Neural progenitor cell (in vitro differentiated cells): ENCODE results near the gene TNS3. TPM values are rescaled to one million over a fixed set of nuclear protein-coding genes. Genes with fewer than 3 reads are reported as not detected.

Experiments
- DNase-seq: peaks from one replicate; pipeline ENCODE4 v3.0.0-alpha.2; 2016; ENCODE audit warnings: low spot score
- H2AFZ ChIP-seq: fragments of 200-600 bp; sonication (generic); replicated peaks from 2 replicates; pipeline ENCODE4 v1.6.1; 2016; ENCODE audit warnings: antibody characterized with exemption
- H3F3A ChIP-seq: fragments of 200-600 bp; sonication (generic); 2 replicates; pipeline ENCODE4 v1.6.1; 2016; ENCODE audit warnings: antibody characterized with exemption, low read depth
- H3K27ac ChIP-seq: fragments of 200-600 bp; sonication (generic); 2 replicates; pipeline ENCODE4 v1.5.1; 2016; ENCODE audit warnings: mild to moderate bottlenecking
- H3K27me3 ChIP-seq: fragments of 200-600 bp; sonication (generic); 2 replicates; pipeline ENCODE4 v1.6.1; 2016; ENCODE audit warnings: mild to moderate bottlenecking, moderate library complexity
- H3K36me3 ChIP-seq: fragments of 200-600 bp; sonication (generic); 2 replicates; pipeline ENCODE4 v1.5.1; 2016
- H3K4me1 ChIP-seq: fragments of 200-600 bp; sonication (generic); 2 replicates; pipeline ENCODE4 v1.6.1; 2016; ENCODE audit warnings: mixed run types
- H3K4me2 ChIP-seq: fragments of 200-600 bp; sonication (generic); 2 replicates; pipeline ENCODE4 v1.6.1; 2016
- H3K4me3 ChIP-seq: fragments of 200-600 bp; sonication (generic); 2 replicates; pipeline ENCODE4 v1.5.1; 2016
- H3K79me2 ChIP-seq: fragments of 200-600 bp; sonication (generic); 2 replicates; pipeline ENCODE4 v1.6.1; 2016; ENCODE audit warnings: low read depth
- H3K9ac ChIP-seq: fragments of 200-600 bp; sonication (generic); 2 replicates; pipeline ENCODE4 v1.6.1; 2016
- H3K9me3 ChIP-seq: fragments of 200-600 bp; sonication (generic); 2 replicates; pipeline ENCODE4 v1.5.1; 2016; ENCODE audit warnings: low read depth
- H4K20me1 ChIP-seq: fragments of 200-600 bp; sonication (generic); 2 replicates; pipeline ENCODE4 v1.6.1; 2016; ENCODE audit warnings: low read depth
- H3K27ac Mint-ChIP-seq: 3 replicates; pipeline ENCODE4 v1.8.0; 2021; ENCODE audit warnings: mixed read lengths
- H3K27me3 Mint-ChIP-seq: 2 replicates; pipeline ENCODE4 v1.8.0; 2022; ENCODE audit warnings: low read depth, mild to moderate bottlenecking, inconsistent platforms, moderate library complexity, mixed read lengths; ENCODE audit not compliant: insufficient read depth
- H3K36me3 Mint-ChIP-seq: 3 replicates; pipeline ENCODE4 v1.8.0; 2021; ENCODE audit warnings: mixed read lengths
- H3K4me1 Mint-ChIP-seq: 3 replicates; pipeline ENCODE4 v1.8.0; 2021; ENCODE audit warnings: mixed read lengths
- H3K4me3 Mint-ChIP-seq: 3 replicates; pipeline ENCODE4 v1.8.0; 2021; ENCODE audit warnings: mild to moderate bottlenecking, moderate library complexity, mixed read lengths
- H3K9me3 Mint-ChIP-seq: 3 replicates; pipeline ENCODE4 v1.8.0; 2020; ENCODE audit warnings: mixed read lengths
- CTCF ChIP-seq: fragments of 200-600 bp; sonication (generic); IDR thresholded peaks from 2 replicates; pipeline ENCODE4 v1.5.1; 2017; ENCODE audit warnings: antibody characterized with exemption, mild to moderate bottlenecking
- EZH2 ChIP-seq: fragments of 200-600 bp; sonication (generic); IDR thresholded peaks from 2 replicates; pipeline ENCODE4 v1.6.1; 2017; ENCODE audit warnings: antibody characterized with exemption, mild to moderate bottlenecking, moderate library complexity
- EZH2phosphoT487 ChIP-seq: fragments of 200-600 bp; sonication (generic); IDR thresholded peaks from 2 replicates; pipeline ENCODE4 v1.6.1; 2017; ENCODE audit warnings: antibody characterized with exemption
- total RNA-seq: library from RNA; depleted of rRNA; stranded (reverse); fragments of >200 nt; gene quantifications from 2 replicates; pipeline ENCODE4 v1.2.3, GENCODE V29; 2015; ENCODE audit warnings: low replicate concordance

Gene TNS3
- total RNA-seq, 1 donor from 2014 or later = 15.0 TPM

- no peak overlapping the region for H3K9ac ChIP-seq
- H2AFZ ChIP-seq = no peak overlapping the region
- peaks cover 31% of the 10 kb centered on the region for H3F3A ChIP-seq
- H4K20me1 ChIP-seq = peaks cover 17% of the 10 kb centered on the region
- peak overlapping the region; percentile 99 for H3K27ac ChIP-seq
- no peak overlapping the region for H3K4me3 ChIP-seq
- TF ChIP-seq CTCF = no peak
- TF ChIP-seq EZH2phosphoT487 = no peak
- no peak for TF ChIP-seq EZH2
- H3K9me3 ChIP-seq = no peaks in the 10 kb centered on the region
- H3K27ac Mint-ChIP-seq = peak overlapping the region; percentile 43
- peaks cover 58% of the 10 kb centered on the region for H3K4me1 ChIP-seq
- H3K79me2 ChIP-seq = peaks cover 12% of the 10 kb centered on the region
- peak overlapping the region; percentile 63 for H3K4me2 ChIP-seq
- H3K36me3 ChIP-seq = no peaks in the 10 kb centered on the region
- H3K36me3 Mint-ChIP-seq = peaks cover 5% of the 10 kb centered on the region
- H3K9me3 Mint-ChIP-seq = peaks cover 3% of the 10 kb centered on the region
- no peaks in the 10 kb centered on the region for H3K27me3 ChIP-seq
- peaks cover 67% of the 10 kb centered on the region for H3K4me1 Mint-ChIP-seq
- peak; percentile 51 for DNase-seq
- peaks cover 9% of the 10 kb centered on the region for H3K27me3 Mint-ChIP-seq
- no peak overlapping the region for H3K4me3 Mint-ChIP-seq
Measured at GRCh38 chr7:47489624-47490023, 92.3 kb downstream of the TNS3 start.

DNA sequence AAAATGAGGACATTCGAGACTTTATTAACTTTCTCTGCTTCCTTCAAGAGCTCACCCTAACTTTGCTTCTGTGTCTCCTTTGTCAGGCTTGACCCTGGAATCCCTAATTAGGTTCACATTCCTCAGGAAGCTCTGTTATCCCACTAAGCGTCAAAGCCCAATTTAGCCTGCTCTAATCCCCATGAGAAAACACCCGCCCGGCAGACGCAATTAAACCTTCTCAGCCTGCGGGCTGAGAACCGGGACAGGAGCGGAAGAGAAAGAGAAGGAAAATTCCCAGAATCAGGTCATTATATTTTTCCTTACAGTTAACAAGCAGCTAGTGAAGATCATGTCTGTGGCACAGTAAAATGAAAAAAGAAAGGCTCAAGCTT lies 93.0 kb downstream of the TNS3 start:
- Histone ChIP-seq H4K20me1 (peaks cover 17% of the 10 kb centered on the region), H3K36me3 (no peaks in the 10 kb centered on the region), H3K4me3 (no peak overlapping the region), H3K4me1 (peaks cover 51% of the 10 kb centered on the region), H3K4me2 (peak overlapping the region; percentile 74), H3K27ac (peak overlapping the region; percentile 99), H2AFZ (no peak overlapping the region), H3F3A (peaks cover 31% of the 10 kb centered on the region), H3K9me3 (no peaks in the 10 kb centered on the region), H3K79me2 (peaks cover 12% of the 10 kb centered on the region), H3K27me3 (peaks cover 6% of the 10 kb centered on the region), H3K9ac (no peak overlapping the region)
- peaks cover 4% of the 10 kb centered on the region for H3K36me3 Mint-ChIP-seq
- TF ChIP-seq CTCF (no peak), EZH2phosphoT487 (peak; percentile 93), EZH2 (no peak)
- H3K4me1 Mint-ChIP-seq = peaks cover 62% of the 10 kb centered on the region
- H3K27me3 Mint-ChIP-seq = peaks cover 8% of the 10 kb centered on the region
- peak overlapping the region; percentile 16 for H3K4me3 Mint-ChIP-seq
- peaks cover 3% of the 10 kb centered on the region for H3K9me3 Mint-ChIP-seq
- DNase-seq = peak; percentile 95
- H3K27ac Mint-ChIP-seq = peak overlapping the region; percentile 43

DNA sequence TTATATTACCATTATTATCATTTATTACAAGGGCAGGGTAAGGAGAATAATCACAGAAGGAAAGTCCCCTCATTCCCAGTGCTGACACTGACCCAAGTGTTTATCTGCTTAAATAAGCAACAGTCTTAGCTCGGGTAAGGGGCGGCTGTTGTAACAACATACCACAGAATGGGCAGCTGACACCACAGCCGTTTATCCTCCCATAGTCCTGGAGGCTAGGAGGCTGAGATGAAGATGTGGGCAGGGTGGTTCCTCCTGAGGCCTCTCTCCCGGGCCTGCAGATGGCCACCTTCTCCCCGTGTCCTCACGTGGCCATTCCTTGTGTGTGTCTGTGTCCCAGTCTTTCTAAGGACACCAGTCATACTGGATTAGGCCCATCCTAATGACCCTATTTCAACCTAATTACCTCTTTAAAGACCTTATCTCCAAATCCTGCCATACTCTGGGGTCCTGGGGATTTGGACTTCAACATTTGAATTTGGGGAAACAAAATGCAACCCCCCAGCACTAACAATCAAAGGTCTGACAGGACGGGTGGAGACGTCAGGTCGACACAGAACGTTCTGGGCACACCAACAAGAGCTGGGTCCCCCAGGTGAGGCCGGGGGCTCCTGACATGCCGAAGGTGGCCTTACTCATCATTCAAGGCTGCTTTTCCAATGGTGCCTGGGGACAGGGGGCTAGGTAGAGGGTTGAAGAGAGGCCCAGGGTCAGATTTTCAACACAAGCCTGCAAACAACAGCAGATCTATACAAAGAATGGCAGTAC lies 93.5 kb downstream of the TNS3 start:
- Mint-ChIP-seq H3K4me1 (peaks cover 63% of the 10 kb centered on the region), H3K27ac (peak overlapping the region; percentile 43), H3K27me3 (peaks cover 6% of the 10 kb centered on the region), H3K9me3 (peaks cover 3% of the 10 kb centered on the region), H3K4me3 (peak overlapping the region; percentile 16), H3K36me3 (peaks cover 2% of the 10 kb centered on the region)
- Histone ChIP-seq H3K4me2 (peak overlapping the region; percentile 74), H3K4me3 (no peak overlapping the region), H3K27me3 (peaks cover 11% of the 10 kb centered on the region), H3K79me2 (peaks cover 12% of the 10 kb centered on the region), H3F3A (peaks cover 31% of the 10 kb centered on the region), H3K9me3 (no peaks in the 10 kb centered on the region), H2AFZ (no peak overlapping the region), H3K4me1 (peaks cover 50% of the 10 kb centered on the region), H3K27ac (peak overlapping the region; percentile 99), H3K36me3 (no peaks in the 10 kb centered on the region), H4K20me1 (peaks cover 17% of the 10 kb centered on the region), H3K9ac (no peak overlapping the region)
- TF ChIP-seq CTCF = no peak
- TF ChIP-seq EZH2 = no peak
- no peak for TF ChIP-seq EZH2phosphoT487
- DNase-seq = peak; percentile 47
